22Rv1 (cell line): ENCODE results near the gene TAS1R2.

Source experiments
- H3K27ac ChIP-seq: fragments of 450-650 bp; 2 replicates; pipeline ENCODE4 v1.5.1; 2017
- CTCF ChIP-seq: fragments of 450-650 bp; IDR thresholded peaks from 2 replicates; pipeline ENCODE4 v1.5.1; 2017; ENCODE audit warnings: mild to moderate bottlenecking
- ZFX ChIP-seq: fragments of 450-650 bp; IDR thresholded peaks from 2 replicates; pipeline ENCODE4 v1.6.1; 2017; ENCODE audit warnings: antibody characterized with exemption, borderline replicate concordance

TAS1R2 gene

GRCh38 chr1:18811733-18812452, 47.6 kb downstream of the TAS1R2 start:
- TF ChIP-seq ZFX (no peak), CTCF (no peak)
- no peak overlapping the region for H3K27ac ChIP-seq

- no peak overlapping the region for H3K27ac ChIP-seq
- TF ChIP-seq CTCF (no peak), ZFX (no peak)
Observed at GRCh38 chr1:18809953-18810899, 49.2 kb downstream of the TAS1R2 start.

- no peak overlapping the region for H3K27ac ChIP-seq
- no peak for TF ChIP-seq ZFX
- no peak for TF ChIP-seq CTCF
Observed at GRCh38 chr1:18808550-18808949, 50.9 kb downstream of the TAS1R2 start.

GRCh38 chr1:18807334-18808063, 52.0 kb downstream of the TAS1R2 start:
- TF ChIP-seq ZFX (no peak), CTCF (no peak)
- H3K27ac ChIP-seq = no peak overlapping the region

- no peak overlapping the region for H3K27ac ChIP-seq
- no peak for TF ChIP-seq CTCF
- no peak for TF ChIP-seq ZFX
Observed at GRCh38 chr1:18805925-18806849, 53.3 kb downstream of the TAS1R2 start.

GRCh38 chr1:18805150-18805879, 54.1 kb downstream of the TAS1R2 start:
- TF ChIP-seq CTCF (no peak), ZFX (no peak)
- H3K27ac ChIP-seq = no peak overlapping the region
